Measurements from ENCODE around the gene GEMIN7.

The GEMIN7 gene

GRCh38 chr19:45107621-45108150, 28.6 kb downstream of the GEMIN7 start:
- no peak for DNase-seq

DNA sequence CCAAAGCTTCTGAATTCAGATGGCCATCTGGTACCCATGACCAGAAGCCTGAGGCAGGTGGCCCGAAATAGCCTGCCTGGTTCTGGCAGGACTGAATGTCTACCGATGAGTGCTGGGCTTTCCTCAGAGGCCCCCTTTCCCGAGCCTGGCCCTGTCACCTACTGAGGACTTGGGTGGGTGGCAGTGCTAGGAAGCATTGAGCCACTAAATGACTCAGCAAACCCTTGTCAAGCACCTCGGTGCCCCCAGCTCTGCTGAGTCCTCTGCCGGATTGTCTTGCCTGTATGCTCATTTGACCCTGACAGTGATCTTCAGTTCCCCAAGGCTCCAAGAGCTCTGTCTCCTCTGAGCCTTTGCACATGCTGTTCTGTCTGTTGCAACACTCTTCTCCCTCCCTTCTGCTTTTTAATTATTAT, 31.8 kb downstream of the GEMIN7 start:
- no peak for DNase-seq

- DNase-seq: no peak
These were observed 33.2 kb downstream of the GEMIN7 start for GRCh38 chr19:45112111-45112827.

DNA sequence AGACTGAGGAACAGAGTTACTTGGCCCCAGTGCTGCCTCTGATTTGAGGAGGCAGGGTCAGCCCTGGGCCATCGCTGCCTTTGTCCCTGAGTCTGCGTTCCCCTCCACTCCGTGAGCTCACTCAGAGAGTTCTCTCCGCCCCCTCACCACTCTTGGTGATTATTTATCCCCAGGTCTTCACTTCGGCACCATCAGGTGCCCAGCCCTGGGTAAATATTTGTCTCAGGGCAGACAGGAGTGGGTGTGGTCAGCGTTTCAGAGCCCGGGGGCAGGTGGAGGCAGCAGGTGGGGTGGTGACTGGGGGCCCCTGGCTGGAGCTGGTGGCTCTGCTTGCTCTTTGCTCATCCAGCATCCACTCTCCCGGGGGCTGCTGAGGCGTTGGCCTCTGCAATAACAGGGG, 34.6 kb downstream of the GEMIN7 start:
- DNase-seq: peak; percentile 61

DNA sequence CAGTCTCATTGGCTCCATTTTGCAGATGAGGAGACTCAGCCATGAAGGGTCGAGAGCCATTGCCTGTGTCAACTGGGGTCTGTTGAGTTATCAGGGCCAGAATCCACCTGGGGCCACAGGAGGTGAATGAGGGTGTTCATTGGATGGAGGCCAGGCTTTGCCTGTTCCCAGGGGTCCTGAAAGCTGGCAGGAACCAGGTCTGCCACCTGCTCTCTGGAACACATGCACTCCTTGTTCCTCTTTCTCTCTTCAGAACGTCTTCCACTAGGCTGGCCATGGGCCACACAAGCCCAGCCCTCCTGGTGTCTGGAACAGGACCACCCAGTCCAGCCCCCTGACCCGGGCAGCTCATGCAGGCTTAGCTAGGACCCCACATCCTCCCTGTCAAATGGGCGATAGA, 35.1 kb downstream of the GEMIN7 start:
- DNase-seq: peak; percentile 53

DNA sequence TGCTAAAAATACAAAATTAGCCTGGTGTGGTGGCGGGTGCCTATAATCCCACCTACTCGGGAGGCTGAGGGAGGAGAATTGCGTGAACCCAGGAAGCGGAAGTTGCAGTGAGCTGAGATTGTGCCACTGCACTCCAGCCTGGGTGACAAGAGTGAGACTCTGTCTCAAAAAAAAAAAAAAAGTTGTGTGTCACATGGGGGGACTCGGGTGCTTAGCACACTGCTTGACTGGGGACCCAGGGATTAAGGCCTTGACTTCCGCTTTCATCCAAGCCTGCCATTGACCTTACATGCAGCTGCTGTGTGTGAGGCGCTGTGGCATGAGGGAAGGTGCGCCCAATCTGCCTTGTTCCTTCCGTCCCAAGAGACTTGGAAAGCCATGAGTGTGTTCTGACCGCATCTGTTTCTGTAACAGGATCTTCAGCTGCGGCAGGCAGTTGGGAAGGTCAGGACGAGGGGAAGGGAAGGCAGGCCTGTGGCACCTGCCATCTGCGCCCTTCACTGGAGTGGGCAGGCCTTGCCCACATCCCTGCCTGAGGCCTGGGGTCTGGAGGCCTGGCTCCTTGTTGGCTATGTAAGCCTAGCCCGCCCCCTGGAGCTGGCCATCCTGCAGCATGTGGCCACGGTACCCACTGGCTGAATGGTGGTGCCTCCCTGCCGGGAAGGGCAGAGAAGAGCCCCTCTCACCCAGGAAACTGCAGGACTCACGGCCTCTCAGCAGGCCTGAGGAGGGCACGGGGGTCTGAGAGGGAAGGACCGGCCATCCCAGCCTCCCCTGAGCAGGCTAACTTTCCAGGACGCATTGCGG, 37.0 kb downstream of the GEMIN7 start:
- no peak for DNase-seq

DNA sequence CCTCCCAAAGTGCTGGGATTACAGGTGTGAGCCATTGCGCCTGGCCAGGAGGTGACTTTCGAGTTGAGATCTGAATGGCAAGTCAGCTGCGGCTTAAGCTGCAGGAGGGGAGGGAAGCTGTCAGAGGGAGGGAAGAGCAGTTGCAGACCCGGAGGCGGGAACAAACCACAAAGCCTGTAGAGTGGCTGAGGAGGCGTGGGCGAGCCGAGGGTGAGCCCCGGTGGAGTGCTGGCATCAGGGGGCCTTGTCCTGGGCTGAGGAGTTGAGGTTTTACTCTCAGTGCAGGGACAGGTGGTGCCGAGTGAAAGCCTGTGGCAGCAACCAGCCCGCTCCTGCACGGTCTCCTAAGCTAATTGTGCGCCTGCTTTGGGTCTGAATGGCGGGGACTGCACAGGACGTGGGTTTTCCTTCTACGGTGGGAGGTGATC, 38.1 kb downstream of the GEMIN7 start:
- DNase-seq: peak; percentile 81

DNA sequence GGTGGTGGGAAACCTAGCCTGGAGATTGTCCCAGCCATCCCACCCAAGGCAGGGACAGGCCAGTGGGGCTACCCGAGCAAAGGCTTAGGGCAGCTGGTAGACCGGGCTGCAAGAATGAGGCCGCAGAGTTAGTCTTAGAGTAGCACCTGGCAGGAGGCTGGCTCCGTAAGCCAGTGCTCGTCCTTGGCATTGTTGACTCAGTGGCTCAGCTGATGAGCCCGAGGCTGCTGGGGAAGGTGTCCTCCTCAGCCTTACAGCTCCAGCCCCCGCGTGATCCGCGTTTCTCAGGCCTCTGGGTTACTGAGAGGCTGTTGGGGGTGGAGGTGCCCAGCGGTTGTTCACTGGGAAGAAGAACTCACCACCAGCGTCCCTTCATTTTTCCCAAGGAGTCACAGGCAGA, 38.6 kb downstream of the GEMIN7 start:
- peak; percentile 50 for DNase-seq

GRCh38 chr19:45118106-45118505, 39.0 kb downstream of the GEMIN7 start:
- peak; percentile 10 for DNase-seq

GRCh38 chr19:45118591-45119355, 39.7 kb downstream of the GEMIN7 start:
- peak; percentile 87 for DNase-seq

DNA sequence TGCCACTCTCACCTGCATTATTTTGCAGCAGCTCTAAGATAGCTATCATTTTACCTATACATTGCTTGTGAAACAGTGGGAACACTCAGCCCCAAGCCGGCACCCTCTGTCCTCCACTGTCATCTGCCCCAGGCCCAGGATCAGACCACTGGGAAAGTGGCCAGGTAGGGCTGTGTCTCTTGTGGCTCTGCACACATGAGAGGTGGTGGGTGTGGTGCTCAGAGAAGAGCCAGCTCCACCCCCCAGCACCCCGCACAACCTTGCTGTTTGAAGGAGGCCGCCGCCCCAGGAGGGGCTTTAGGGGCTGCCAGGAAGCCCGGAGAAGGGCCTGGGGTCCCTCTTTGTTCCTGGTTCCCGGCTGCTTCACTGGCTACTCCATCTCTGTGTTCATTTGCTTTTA, 40.5 kb downstream of the GEMIN7 start:
- DNase-seq: no peak

- no peak for DNase-seq
These were observed 42.8 kb downstream of the GEMIN7 start for GRCh38 chr19:45121827-45122345.

- DNase-seq: no peak
These were observed 43.8 kb downstream of the GEMIN7 start for GRCh38 chr19:45122832-45123231.

DNA sequence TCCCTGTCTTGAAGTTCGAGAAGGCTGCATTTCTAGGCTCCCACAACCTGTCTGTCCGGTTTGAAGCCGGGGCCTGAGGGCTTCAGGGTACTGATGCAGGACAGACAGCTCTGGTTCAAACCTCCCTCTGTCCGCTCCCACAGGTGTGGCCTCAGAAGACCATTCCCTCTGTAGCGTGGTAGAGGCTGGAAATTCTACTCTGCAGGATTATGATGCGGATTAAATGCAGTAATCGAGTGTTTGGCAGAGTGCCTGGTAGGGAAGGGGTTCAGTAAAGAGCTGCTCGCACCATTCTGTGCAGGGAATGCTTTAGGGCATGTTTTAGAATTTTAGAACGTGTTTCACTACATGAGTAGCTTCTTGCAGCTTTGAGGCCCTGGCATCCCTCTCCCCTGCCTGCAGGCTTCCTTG, 44.4 kb downstream of the GEMIN7 start:
- DNase-seq: no peak

DNA sequence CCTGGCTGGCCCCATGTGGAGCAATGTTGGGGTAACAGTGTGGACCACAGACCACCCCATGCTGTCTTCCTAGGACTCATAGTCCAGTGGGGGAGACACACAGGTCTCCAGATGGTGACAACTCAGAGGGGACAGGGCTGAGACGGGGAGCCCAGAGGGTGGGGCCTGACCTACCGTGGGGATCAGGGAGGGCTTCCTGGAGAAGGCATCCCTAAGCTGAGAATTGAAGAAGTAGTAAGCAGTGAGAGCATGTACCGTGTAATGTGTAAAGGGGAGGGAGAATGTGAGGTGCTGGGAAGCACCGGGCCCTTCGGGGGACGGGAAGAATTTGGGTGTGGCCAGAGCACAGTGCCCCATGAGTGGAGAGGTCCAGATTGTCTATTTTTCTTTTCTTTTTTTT, 45.0 kb downstream of the GEMIN7 start:
- DNase-seq: no peak

- DNase-seq: no peak
These were observed 46.3 kb downstream of the GEMIN7 start for GRCh38 chr19:45125360-45125759.

DNA sequence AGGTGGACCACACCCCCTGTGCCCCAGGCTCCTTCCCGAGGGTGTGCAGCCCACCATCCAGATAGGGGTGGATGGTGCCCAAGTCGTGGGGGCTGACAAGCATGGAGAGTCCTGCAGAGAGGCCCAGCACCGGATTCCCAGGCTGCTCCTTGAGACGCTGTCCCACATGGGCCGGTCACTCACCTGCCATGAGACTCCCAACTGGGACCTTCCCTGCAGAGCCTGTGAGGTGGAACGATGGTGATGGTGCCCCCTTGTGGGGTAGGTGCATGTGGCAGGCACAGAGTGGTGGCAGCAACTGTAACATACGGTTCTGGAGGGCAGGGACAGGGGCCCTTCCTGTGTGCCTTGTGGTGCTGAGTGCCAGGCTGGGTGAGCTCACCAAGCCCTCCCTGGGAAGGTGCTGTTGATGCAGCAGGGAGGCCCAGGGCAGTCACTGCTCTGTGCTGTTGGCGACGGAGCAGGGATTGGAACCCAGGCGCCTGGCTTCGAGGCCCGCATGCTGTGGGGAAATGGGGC, 47.0 kb downstream of the GEMIN7 start:
- DNase-seq: peak; percentile 67

GRCh38 chr19:45126654-45127053, 47.6 kb downstream of the GEMIN7 start:
- DNase-seq: no peak

- no peak for DNase-seq
These were observed 49.1 kb downstream of the GEMIN7 start for GRCh38 chr19:45128146-45128545.

GRCh38 chr19:45128806-45129205, 49.7 kb downstream of the GEMIN7 start:
- DNase-seq: no peak

- no peak for DNase-seq
These were observed 51.2 kb downstream of the GEMIN7 start for GRCh38 chr19:45130236-45130635.

- peak; percentile 31 for DNase-seq
These were observed 52.0 kb downstream of the GEMIN7 start for GRCh38 chr19:45130888-45131615.
